B cell (primary cell): ENCODE results near the gene FUNDC2.

Experiments
- EZH2 ChIP-seq: IDR thresholded peaks from 2 replicates; pipeline ENCODE4 v1.6.1; 2012; ENCODE audit warnings: borderline replicate concordance, low read depth, mild to moderate bottlenecking, moderate library complexity, low read length; ENCODE audit not compliant: insufficient read depth, poor library complexity, severe bottlenecking
- TF ChIP-seq, protein P1 (sequence below): fragments of 200-600 bp; IDR thresholded peaks from one replicate; pipeline ENCODE4 v1.8.0; 2022; ENCODE audit warnings: antibody characterized with exemption, mild to moderate bottlenecking

DNA sequence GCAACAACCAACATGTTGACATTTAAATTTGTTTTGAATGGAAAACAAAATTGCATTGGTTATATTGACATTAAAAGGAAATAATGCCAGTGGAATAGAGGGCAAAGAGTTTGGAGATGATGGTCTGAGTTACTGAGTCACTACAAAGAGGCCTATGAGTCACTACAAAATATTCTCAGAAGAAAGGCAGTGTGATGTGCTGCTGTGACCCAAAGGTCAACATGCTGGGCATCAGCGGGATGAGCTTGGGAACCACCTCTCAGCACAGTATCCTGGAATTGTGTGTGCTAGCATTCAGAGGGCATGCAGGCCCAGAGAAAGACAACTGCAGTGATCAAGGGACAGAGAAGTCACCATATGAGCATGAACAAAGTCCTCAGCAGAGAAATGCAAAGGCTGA is 41.5 kb downstream of the FUNDC2 start:
- TF ChIP-seq, protein P1, sequence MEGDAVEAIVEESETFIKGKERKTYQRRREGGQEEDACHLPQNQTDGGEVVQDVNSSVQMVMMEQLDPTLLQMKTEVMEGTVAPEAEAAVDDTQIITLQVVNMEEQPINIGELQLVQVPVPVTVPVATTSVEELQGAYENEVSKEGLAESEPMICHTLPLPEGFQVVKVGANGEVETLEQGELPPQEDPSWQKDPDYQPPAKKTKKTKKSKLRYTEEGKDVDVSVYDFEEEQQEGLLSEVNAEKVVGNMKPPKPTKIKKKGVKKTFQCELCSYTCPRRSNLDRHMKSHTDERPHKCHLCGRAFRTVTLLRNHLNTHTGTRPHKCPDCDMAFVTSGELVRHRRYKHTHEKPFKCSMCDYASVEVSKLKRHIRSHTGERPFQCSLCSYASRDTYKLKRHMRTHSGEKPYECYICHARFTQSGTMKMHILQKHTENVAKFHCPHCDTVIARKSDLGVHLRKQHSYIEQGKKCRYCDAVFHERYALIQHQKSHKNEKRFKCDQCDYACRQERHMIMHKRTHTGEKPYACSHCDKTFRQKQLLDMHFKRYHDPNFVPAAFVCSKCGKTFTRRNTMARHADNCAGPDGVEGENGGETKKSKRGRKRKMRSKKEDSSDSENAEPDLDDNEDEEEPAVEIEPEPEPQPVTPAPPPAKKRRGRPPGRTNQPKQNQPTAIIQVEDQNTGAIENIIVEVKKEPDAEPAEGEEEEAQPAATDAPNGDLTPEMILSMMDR, result no peak
- no peak for TF ChIP-seq EZH2
